DMS79 (cell line): Measurements from ENCODE around the gene CLDN22.

Experiments used
- DNase-seq: peaks from one replicate; lab custom pipeline; 2025; lab: John Stamatoyannopoulos, UW

Gene CLDN22

DNA sequence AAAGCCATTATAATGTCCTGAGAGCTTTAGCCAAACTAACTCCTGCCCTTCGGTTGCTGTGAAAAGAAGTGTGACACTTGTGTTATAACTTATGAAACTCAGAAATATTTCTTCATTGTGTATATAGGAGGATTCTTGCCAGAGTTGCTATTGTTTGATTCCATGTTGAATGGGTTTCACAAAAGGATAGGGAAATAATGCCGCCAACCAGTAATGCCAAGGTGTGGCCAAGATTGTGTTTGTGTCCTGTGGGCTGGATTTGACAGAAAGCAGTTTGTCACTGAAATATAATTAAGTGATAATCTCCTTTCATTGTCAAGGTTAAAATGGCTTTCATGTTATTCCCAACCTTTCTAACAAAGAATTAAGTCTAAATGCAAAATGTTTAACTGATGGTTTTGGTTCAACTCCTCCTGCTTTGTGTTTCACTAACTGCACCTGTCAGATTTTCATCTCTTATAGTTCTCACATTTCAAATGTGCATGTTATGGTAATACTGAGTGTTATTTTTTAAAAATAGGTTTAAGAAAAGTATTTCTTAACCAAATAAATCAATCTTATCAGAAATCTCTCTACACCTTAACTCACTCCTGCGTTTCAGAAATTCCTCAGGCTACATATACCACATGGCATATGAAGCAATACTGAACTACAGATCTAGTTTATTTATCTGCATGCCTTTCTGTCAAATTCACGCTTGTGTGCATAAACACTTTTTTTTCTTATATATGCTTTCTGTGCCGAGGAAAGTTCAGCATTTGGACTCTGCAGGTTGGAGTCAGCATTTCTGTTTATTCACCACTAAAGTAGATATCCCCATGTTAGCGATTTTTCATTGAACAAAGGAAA is at the start of gene CLDN22:
CLDN22 (minus strand) TSS at position 66 of the 849 bp plus-strand sequence; CDS start at position 8, 58 bp downstream.
- no peak for DNase-seq

DNA sequence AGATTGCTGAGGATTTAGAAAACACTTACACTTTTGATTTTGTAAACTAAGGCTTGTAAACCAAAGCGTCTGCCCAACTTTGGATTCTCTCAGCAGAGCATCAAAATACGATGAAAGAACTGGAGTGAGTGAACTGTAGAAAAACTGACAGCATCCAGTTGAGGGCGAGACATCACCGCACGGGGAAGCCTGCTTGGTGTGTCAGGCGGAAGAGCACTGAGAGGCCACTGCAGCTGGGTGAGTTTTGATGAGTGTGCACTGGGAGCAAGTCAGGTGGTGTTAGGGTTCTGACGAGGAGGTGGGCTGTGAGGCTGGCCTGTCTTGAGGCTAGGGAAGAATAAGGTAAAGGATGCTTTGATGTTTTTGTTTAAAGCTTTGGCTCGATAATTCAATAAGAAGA is 49.0 kb upstream of the CLDN22 start:
- DNase-seq: no peak

DNA sequence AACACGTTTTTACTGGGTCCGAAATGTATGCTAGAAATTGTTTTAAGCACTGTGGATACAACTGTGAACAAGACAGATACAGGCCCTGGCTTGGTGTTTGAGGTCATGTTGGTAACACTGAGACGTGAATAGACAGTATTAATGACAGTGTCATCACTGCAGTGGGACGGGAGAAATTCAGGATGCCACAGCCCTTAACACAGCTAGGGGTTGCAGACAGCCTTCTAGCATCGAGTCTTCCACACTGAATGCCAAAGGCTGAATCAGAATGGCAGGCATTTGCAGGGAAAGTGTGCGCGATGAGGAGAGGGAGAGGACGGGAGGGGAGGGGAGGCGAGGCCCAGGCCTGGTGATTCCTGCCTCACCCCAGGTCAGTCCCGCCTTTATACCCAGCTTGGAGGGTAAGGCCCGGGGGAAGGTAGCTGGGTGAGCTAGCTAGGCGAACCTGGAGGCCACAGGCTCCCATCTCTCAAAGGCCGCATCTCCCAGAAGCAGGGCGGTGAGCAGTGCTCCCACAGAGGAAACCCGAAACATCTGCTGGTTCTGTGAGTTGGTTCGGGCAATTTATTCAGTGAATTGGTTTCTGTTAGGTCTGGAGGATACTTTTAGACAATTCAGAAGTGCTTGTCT is 46.2 kb upstream of the CLDN22 start:
- DNase-seq: no peak

DNA sequence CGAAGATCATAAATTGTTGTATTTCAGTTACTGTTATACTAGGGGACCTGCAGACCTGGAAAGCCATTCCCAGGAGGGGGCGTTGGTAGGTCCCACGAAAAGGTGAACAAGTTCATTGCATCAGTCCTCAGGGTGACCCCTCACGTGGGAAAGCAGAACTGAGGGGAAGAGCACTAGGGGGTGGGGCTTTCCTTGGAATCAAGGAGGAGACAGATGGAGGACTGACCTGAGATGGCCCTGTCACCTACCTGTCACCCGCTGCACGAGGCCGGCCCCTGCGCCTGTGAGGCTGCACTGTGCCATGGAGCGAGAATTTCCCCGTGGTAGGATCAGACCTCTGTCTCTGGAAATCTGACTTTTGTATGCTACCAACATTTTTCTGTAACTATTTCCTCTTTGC is 43.9 kb upstream of the CLDN22 start:
- no peak for DNase-seq

DNA sequence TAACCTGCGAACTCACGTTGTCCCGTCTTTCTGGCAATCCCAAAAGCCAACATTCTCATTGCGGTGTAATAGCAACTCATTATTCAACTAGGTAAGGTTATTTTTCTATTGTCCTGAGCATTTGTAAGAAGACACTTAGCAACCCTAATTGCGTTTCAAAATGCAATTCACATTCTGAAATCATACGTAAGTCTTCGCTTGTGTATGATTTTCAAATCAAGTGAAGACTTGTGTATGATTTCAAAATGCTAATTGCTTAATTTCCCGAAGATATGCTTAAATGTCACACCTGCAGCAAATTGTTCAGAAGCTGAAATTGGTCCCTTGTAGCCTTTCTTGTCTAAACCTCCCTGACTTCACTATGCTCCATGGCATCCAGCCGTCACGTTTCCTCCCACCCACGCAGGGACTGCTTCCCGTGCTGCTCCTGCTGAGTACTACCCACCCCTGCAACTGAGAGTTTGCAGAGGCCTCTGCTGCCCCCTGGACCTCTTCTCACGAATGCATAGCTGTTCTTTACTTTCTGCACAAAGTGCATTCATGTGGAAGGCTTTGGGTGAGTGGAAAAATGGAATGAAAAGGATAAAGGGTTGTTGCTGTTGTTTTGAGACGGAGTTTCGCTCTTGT is 43.0 kb upstream of the CLDN22 start:
- DNase-seq: no peak

DNA sequence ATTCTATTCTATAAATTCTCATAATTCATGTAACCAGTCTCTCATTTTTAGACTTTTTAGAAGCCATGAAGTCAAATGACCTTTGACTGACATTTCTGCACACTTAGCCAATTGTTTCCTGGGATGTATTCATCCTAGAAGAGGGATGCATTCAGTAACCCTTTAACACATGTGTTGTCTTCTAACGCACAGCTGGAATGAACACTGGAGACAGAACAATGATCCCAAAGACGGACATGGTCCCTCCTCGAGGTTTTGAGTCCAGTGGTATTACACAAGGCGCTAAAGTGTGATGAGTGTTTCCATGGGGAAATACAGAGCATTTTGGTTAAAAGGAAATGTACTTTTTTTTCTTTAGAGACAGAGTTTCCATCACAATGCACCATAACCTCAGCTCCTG is 42.0 kb upstream of the CLDN22 start:
- DNase-seq: no peak

DNA sequence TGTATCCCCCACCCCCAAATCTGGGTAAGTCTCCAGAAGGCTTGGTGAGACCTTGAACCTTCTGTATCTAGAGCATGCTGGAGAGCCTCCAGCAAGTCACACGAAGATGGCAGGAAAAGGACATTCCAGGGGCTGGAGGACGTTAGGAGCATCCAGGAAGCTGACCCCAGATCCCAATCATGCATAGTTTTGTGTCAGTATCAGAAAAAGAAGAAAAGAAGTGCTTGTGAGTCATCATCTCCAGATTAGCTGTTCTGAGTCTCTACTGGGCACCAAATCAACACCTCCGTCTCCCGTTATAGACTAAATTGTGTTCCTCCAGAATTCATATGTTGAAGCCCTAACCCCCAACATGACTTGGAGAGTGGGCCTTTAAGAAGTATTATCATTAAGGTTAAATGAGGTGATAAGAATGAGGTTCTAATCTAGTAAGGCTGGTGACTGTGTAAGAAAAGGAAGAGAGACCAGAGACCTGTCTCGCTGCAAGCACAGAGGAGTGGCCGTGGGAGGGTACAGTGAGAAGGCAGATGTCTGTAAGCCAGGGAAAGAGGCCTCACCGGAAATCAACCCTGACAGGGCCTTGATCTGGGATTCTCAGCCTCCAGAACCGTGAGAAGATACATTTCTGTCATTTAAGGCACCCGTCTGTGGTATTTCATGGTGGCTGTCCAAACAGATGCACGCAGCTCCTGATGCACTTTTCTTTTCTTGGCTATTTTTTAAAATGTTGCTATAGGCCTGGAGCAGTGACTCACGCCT is 40.3 kb upstream of the CLDN22 start:
- no peak for DNase-seq

DNA sequence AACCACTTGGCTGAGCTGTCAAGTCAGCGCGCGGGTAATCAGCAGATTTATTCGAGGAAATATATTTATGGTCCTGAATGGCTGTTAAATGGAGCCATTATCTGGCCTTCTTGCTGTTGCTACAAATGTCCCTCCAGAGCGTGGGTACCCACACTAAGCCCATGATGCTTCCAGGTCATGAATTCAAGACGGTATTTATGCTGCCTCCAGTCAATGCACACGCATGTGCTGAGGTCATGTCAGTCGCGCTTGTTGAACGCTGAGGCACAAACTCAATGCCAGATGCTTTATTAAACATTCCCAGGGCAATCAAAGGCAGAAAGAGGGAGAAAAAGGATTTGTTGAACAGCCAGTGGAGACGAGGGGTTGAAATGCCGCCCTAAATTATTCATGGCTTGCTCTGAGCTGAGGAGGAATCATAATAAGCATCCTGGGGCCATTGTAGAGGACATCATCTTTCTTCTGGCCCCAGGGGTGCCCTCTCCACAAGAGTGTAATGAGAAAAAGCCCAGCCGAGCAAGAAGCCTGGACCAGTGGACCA is 38.2 kb upstream of the CLDN22 start:
- DNase-seq: no peak

DNA sequence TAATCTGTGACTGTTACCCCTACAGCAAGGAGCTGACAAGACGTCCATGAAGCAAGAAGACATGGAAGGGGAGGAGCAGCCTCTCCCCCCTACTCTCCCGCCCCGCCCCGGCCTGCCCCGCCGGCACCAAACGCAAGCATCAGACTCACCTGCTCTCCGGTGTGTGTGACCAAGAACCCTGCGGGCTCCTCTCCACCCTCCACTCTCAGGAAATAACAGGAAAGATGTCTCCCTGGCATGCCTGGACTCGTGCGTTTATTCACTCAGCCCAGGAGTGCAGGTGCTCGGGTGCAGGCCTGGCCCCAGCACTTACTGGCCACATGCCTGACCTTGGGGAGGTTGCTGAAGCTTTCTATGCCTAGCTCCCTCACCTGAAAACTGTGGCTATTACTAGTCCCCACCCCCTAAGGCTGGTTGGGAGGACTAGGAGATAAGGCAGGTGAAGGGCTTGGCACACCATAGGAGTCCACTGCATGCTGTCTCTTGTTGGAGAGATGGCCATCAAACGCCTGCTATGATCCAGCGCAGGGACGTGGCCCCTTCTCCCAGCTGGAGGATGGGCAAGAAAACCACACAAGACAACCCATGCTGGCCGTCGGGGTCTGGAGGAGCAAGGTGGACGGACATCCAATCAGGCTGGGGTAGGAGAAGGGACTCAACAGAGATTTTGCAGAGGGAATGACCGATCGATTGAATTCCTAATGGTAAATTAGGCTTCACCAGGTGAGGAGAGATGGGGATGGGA is 37.0 kb upstream of the CLDN22 start:
- peak; percentile 78 for DNase-seq

DNA sequence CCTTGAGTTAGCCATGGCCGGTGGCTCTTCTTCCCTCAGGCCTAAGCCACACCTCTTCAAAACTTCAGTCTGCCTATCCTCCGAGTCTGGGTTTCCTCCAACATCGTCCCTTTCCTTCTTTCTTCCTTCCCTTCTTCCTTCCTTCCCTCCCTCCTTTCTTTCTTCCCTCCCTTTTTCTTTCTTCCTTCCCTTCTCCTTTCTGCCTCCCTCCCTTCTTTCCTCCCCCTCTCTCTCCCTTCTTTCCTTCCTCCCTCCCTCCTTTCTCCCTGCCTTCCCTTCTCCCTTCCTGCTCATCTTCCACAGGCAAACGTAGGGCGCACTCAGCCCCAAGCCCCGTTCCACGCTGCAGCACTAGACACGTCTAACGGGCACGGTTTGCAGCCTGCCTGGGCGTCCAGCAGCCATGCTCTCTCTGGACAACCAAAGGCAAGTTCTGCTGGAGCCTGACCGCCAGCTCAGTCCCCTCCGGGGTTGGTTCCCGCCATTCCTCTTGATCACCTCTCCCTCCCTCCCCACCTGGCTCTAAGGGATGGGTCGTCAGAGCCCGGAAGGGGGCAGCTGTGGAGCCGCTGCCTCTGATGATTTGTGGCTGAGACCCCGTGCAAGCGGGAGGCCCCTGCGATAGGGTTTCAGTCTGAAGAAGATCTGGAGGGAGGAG is 36.2 kb upstream of the CLDN22 start:
- DNase-seq: peak; percentile 68

DNA sequence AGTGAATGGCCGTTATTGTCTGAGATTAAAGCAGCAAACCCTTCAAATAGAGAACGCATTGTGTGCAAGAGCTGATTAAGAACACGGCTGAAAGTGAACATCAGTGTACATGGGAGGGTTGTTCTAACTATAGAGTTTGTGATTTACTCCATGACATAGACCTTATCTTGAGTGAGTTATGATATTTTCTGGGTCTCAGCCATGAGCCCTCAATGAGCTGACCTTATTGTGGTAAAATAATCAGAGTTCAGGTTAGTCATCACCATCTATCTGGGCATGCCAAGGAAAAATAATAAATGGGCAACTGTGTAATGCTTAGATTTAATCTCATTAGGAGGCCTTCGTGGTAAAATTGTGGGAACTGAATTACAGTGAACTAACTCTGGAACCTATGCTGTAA is 35.3 kb upstream of the CLDN22 start:
- DNase-seq: no peak

DNA sequence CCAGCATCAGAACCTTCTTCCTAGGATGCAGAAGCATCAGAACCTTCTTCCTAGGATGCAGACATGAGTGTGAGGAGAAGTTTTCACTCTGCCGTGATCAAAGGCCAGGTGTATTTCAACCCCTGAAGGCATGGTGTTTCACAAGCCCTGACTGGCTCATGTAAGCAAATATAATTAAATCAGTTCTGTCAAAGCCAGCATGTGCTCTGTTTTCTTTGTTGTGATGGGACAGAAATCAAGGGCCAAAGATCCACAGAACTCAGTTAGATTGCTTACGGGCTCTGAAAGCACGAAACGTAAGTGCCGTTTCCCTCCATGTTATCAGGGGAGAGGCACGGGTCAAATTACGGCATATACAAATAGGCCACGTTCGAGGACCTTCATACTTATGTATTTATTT is 34.1 kb upstream of the CLDN22 start:
- no peak for DNase-seq

DNA sequence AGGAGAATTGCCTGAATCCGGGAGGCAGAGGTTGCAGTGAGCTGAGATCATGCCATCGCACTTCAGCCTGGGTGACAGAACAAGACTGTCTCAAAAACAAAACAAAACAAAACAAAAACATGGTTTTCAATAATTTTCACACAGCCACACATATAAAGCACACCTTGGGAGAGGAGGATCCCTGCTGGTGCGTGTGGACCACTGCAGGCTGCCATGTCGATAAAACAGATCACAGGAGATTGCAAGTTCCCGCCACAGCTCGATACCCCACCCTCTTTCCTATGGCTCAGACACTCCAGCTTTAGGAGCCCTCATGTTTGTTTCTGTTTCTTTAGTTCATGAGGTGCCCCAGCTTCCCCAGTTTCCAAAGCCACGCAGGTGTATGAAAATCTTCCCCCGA is 33.5 kb upstream of the CLDN22 start:
- no peak for DNase-seq

DNA sequence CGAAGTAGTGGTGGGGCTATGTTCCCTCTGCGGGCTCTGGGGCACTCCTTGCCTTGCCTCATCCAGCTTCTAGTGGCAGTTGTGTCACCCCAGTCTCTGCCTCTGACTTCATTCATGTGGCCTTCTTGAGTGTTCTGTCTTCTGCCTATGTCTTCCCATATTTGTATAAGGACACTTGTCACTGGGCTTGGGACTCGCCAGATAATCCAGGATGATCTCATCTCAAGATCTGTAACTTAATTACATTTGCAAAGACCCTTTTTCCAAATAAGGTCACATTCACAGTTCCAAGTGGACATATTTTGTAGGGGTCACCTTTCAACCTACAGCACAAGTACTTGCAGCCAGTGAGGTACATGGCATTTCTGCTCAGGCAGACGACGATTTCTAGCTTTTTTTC is 32.5 kb upstream of the CLDN22 start:
- DNase-seq: no peak

DNA sequence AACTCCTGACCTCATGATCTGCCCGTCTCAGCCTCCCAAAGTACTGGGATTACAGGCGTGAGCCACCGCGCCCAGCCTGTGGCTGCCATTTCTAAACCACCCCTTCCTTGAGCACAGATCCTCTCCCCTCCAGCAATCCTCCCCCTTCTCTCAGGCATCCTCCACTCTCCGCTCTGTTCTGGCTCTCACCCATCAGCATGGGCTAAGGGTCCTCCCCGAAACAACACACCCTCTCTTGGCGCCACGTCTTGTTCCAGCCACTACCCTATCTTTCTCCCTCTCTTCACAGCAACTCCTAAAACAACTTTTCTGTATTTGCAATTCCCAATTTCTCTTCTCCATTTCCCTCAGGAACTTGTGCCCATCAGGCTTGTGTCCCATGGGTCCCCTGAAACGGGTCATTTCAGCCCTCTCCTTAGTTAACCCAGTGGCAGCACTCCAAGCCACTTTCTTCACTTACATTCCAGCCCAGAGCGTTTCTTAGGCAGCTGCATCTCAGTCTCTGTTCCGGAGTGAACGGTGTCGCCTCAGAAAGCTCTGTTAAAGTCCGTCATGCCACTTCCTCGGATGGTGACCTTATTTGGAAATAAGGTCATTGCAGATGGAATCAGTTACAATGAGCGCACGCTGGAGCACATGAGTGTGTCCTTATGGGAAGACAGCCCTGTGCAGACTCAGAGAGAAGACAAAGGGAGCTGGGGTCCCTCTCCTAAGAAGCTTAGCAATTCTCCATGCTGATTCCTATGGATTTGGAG is 30.4 kb upstream of the CLDN22 start:
- no peak for DNase-seq

DNA sequence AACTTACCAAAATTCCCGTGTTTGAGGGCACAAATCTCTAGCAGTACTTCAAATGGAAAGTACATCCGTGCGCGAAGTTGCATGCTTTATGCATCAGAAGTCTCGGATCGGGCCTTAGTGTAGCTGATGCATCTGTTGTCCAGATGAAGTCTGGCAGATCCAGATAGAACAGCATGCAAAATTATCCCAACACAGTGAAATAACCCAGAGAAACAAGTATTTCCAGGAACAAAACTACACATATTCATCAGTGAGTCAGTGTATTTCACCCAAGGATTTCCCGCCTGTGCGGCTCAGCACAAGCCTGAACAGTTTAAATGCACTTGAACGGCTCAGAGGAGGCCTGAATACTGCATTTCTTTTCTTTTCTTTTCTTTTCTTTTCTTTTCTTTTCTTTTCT is 29.6 kb upstream of the CLDN22 start:
- no peak for DNase-seq

DNA sequence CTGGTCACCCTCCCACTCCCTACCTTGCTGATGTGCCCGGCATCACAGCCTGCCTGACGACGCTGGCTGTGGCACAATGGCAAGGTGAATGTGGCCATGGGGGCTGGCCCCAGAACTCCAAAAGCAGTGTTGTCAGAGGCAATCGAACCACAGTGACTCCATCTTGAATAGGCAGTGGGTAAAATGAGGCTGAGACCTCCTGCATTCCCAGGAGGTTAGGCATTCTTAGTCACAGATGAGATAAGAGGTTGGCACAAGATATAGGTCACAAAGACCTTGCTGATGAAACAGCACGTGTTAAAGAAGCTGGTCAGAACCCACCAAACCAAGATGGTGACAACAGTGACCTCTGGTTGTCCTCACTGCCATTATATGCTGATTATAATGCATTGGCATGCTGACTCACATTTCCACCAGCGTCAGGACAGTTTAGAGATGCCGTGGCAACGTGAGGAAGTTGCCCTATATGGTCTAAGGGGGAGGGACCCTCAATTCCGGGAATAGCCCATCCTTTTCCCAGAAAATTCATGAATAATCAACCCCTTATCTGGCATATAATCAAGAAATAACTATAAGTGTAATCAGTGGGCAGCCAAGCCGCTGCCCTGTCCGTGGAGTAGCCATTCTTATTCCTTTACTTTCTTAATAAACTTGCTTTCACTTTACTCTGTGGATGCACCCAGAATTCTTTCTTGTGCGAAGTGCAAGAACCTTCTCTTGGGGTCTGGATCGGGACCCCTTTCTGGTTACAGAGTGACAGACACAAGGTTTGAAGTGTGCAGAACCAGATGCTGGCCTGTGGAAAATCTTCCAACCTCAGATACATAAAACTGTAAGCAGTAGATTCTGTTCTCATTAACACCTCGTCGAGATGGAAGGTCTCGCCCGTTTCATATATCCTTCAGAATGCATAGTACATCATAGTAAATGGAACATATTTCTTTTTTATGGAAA is 28.9 kb upstream of the CLDN22 start:
- DNase-seq: no peak

DNA sequence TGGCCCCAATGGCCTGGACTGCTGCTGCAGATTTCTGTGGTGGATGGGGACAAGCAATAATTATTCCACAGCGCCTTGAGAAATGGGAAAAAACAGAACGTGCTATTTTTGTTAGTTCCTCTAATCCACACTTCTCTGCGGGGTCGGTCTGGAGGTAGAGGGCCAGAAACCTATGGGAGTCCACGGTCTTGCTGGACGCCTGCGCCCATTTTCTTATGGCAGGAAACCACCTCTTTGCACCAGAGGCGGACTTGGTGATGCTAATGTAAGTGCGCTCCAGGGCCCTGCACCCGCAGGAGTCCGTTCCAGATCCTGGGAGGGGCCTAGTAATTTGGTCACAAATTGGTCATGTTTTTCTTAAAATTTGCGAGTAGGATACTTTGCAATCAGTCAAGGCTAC is 28.1 kb upstream of the CLDN22 start:
- no peak for DNase-seq

DNA sequence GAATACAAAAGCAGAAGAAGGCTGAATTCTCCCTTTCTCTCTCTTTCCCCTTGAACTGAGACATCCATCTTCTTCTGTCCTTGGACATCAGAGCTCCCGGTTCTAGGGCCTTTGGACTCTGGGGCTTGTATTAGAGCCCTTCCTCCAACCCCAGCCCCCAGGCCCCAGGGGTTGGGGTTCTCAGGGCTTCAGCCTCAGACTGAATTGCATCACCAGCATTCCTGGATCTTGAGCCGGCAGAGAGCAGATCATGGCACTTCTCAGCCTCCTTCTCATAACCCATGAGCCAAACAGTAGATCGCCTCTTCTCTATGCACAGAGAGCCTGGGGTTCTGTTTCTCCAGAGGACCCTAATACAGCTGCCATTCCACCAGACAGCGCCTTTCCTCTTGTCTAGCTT is 27.5 kb upstream of the CLDN22 start:
- DNase-seq: no peak
